HUDEP-2 (cell line): Measurements from ENCODE around the gene ZC3H12C.

Experiments
- DNase-seq, 76 experiments: peaks; one replicate each; lab custom pipeline; 2025; ENCODE audit not compliant: unreplicated experiment in 76 of 76; lab: John Stamatoyannopoulos, UW

The ZC3H12C gene

GRCh38 chr11:110076371-110076965, 16.7 kb upstream of the ZC3H12C start:
- DNase-seq = no peak

- no peak for DNase-seq
These were observed 15.8 kb upstream of the ZC3H12C start for GRCh38 chr11:110077346-110077745.

GRCh38 chr11:110077831-110078325, 15.3 kb upstream of the ZC3H12C start:
- DNase-seq = no peak

- DNase-seq = no peak
These were observed 14.2 kb upstream of the ZC3H12C start for GRCh38 chr11:110078923-110079544.

GRCh38 chr11:110079726-110080125, 13.5 kb upstream of the ZC3H12C start:
- no peak for DNase-seq

GRCh38 chr11:110081462-110082376, 11.5 kb upstream of the ZC3H12C start:
- DNase-seq = no peak

- DNase-seq = no peak
These were observed 10.3 kb upstream of the ZC3H12C start for GRCh38 chr11:110082899-110083298.

- no peak for DNase-seq
These were observed 7.8 kb upstream of the ZC3H12C start for GRCh38 chr11:110085255-110085838.

- DNase-seq = no peak
These were observed 6.3 kb upstream of the ZC3H12C start for GRCh38 chr11:110086892-110087309.

GRCh38 chr11:110087812-110088534, 5.2 kb upstream of the ZC3H12C start:
- DNase-seq = no peak

- DNase-seq = no peak
These were observed 4.5 kb upstream of the ZC3H12C start for GRCh38 chr11:110088535-110089344.

GRCh38 chr11:110089617-110090282, 3.4 kb upstream of the ZC3H12C start:
- DNase-seq = no peak

GRCh38 chr11:110090466-110091026, 2.6 kb upstream of the ZC3H12C start:
- no peak for DNase-seq

GRCh38 chr11:110092111-110092514, 1.1 kb upstream of the ZC3H12C start:
- DNase-seq = no peak

GRCh38 chr11:110093407-110094297, 460 bp downstream of the ZC3H12C start:
- peak in 1 of 76 experiments; percentile 6 for DNase-seq

- no peak for DNase-seq
These were observed 1.4 kb downstream of the ZC3H12C start for GRCh38 chr11:110094298-110095285.

GRCh38 chr11:110095554-110095953, 2.4 kb downstream of the ZC3H12C start:
- DNase-seq = no peak
